Adrenal gland (tissue), 12 donors: Measurements from ENCODE around the gene DCX. TPM values are rescaled to one million over a fixed set of nuclear protein-coding genes. Genes with fewer than 3 reads are reported as not detected.

Experiments
- DNase-seq, 7 donors: peaks; one replicate each; pipeline ENCODE4 v3.0.0-alpha.2; 2019 to 2020
- H3K27ac ChIP-seq, 5 donors: fragments of 200-600 bp; sonication (generic) in 4 of 5; 1 replicate in 3 of 5; 2 replicates in 2 of 5; pipeline versions ENCODE4 v1.5.1 to v1.8.0; 2016 to 2020; ENCODE audit warnings: mild to moderate bottlenecking in 1 of 5
- H3K27me3 ChIP-seq: fragments of 200-600 bp; 2 replicates; pipeline ENCODE4 v1.8.0; 2021
- H3K36me3 ChIP-seq, 2 donors: fragments of 200-600 bp; replicated peaks in 1 of 2; 1 replicate in 1 of 2; 2 replicates in 1 of 2; pipeline versions ENCODE4 v1.5.1 to v1.8.0; 2018 to 2022
- H3K4me1 ChIP-seq, 2 donors: fragments of 200-600 bp; replicated peaks in 1 of 2; 1 replicate in 1 of 2; 2 replicates in 1 of 2; pipeline versions ENCODE4 v1.5.1 to v1.8.0; 2018 to 2021
- H3K4me3 ChIP-seq, 4 donors: fragments of 200-600 bp; sonication (generic) in 3 of 4; one replicate each; pipeline ENCODE4 v1.5.1; 2016 to 2018
- H3K9me3 ChIP-seq, 3 donors: fragments of 200-600 bp; sonication (generic) in 1 of 3; replicated peaks in 1 of 3; 1 replicate in 2 of 3; 2 replicates in 1 of 3; pipeline versions ENCODE4 v1.5.1 to v1.8.0; 2016 to 2021
- CTCF ChIP-seq, 6 experiments: fragments of 450-650 bp in 4 of 6; fragments of 200-600 bp in 2 of 6; sonication (generic) in 1 of 6; IDR thresholded peaks; 1 replicate in 5 of 6; 2 replicates in 1 of 6; pipeline versions ENCODE4 v1.5.1 to v1.8.0; 2016 to 2021; ENCODE audit warnings: antibody characterized with exemption in 6 of 6, mild to moderate bottlenecking in 2 of 6, moderate library complexity in 1 of 6
- POLR2A ChIP-seq, 2 donors: fragments of 450-650 bp; IDR thresholded peaks; one replicate each; pipeline ENCODE4 v1.6.1; 2017; ENCODE audit warnings: antibody characterized with exemption in 2 of 2, mild to moderate bottlenecking in 2 of 2, moderate library complexity in 1 of 2
- WGBS, 4 donors: extraction: QIAGEN DNeasy Blood & Tissue Kit in 2 of 4; methylation state at CpG; one replicate each; pipeline versions ENCODE4 v1.1.5 to v1.1.7; 2013 to 2017; 5-methylcytosine and 5-hydroxymethylcytosine counted together
- intact Hi-C, 2 donors: fragments of 100-400 bp; cut with DNase I; formaldehyde crosslinking; loops; one replicate each; pipeline versions ENCODE4 v1.14.1 to v1.15.0; 2022 to 2023
- polyA plus RNA-seq, 3 donors: library from polyadenylated mRNA; stranded (reverse); fragments of 200-250 nt in 2 of 3; fragments of 350-450 nt in 1 of 3; fragmentation: Illumina TruSeq in 1 of 3; extraction: RNeasy Lipid Tissue Mini Kit (QIAGEN cat#74804) in 1 of 3; gene quantifications; one replicate each; pipeline ENCODE4 v1.2.3, GENCODE V29; 2013 to 2014
- total RNA-seq, 9 donors: library from RNA; depleted of rRNA in 4 of 9; stranded (reverse); fragments of >200 nt in 4 of 9; fragments of 120-200 nt in 1 of 9; fragmentation: NEBNext Ultra II Directional in 1 of 9; extraction: Animal tissue kit (Norgen Biotek cat#: 25700) in 1 of 9; gene quantifications; one replicate each; pipeline versions ENCODE4 v1.1.0 to v1.2.4, GENCODE V29; 2013 to 2023
- donor health status: healthy with polysubstance abuse.
- donor health status: Bipolar disorder and iron deficiency.
- donor health status: DM: yes; HTN: yes; CAD: no.
- donor health status: DM: no; HTN: no; CAD: no.
- donor health status: DM: no; HTN: no; CAD: no.
- donor health status: DM: yes; HTN: yes; CAD: no.

DCX gene
- total and polyA plus RNA-seq, 12 donors = 0.04 to 2.9 (median 0.24) TPM; not detected in 5

GRCh38 chrX:111407948-111408347 is 4.0 kb downstream of the DCX start:
- H3K4me3 ChIP-seq = no peak overlapping the region
- H3K27ac ChIP-seq = no peak overlapping the region
- no peaks in the 10 kb centered on the region for H3K36me3 ChIP-seq
- no peaks in the 10 kb centered on the region for H3K9me3 ChIP-seq
- intact Hi-C loops = no loop called here
- TF ChIP-seq CTCF (IDR thresholded peaks at IDR 0.05) (no peak), POLR2A (IDR thresholded peaks at IDR 0.05) (no peak)
- no peaks in the 10 kb centered on the region for H3K4me1 ChIP-seq
- H3K27me3 ChIP-seq = peaks cover 36% of the 10 kb centered on the region
- DNase-seq = no peak
- 0 to 37% (median 22%) methylated on average over 2 to 3 of the region's 3 CpGs for WGBS, 4 donors

- TF ChIP-seq CTCF (IDR thresholded peaks at IDR 0.05) (no peak), POLR2A (IDR thresholded peaks at IDR 0.05) (no peak)
- 46 to 58% (median 55%) methylated on average over 2 of the region's 2 CpGs for WGBS, 4 donors
Observed at GRCh38 chrX:111402344-111402743, 9.6 kb downstream of the DCX start.

GRCh38 chrX:111395149-111395548 is 16.8 kb downstream of the DCX start:
- Histone ChIP-seq H3K36me3 (no peaks in the 10 kb centered on the region), H3K27me3 (peaks cover 10% of the 10 kb centered on the region), H3K27ac (no peak overlapping the region), H3K9me3 (no peaks in the 10 kb centered on the region), H3K4me1 (no peaks in the 10 kb centered on the region), H3K4me3 (no peak overlapping the region)
- WGBS, 4 donors = 63 to 94% (median 71%) methylated on average over 2 of the region's 2 CpGs
- no peak for DNase-seq
- intact Hi-C loops = no loop called here
- TF ChIP-seq POLR2A (IDR thresholded peaks at IDR 0.05) (no peak), CTCF (IDR thresholded peaks at IDR 0.05) (no peak)

More at GRCh38 chrX:111402344-111402743, 9.6 kb downstream of the DCX start:
- no peaks in the 10 kb centered on the region for H3K4me1 ChIP-seq
- DNase-seq = no peak
- no peak overlapping the region for H3K27ac ChIP-seq
- no peak overlapping the region for H3K4me3 ChIP-seq
- intact Hi-C loops = no loop called here
- no peaks in the 10 kb centered on the region for H3K9me3 ChIP-seq
- peaks cover 9% of the 10 kb centered on the region for H3K27me3 ChIP-seq
- no peaks in the 10 kb centered on the region for H3K36me3 ChIP-seq

- H3K4me3 ChIP-seq = no peak overlapping the region
- H3K27ac ChIP-seq = no peak overlapping the region
- no peaks in the 10 kb centered on the region for H3K36me3 ChIP-seq
- peaks cover 16% of the 10 kb centered on the region for H3K27me3 ChIP-seq
- 18 to 31% (median 20%) methylated on average over 1 of the region's 1 CpG for WGBS, 4 donors
- intact Hi-C loops = no loop called here
- no peaks in the 10 kb centered on the region for H3K9me3 ChIP-seq
- DNase-seq = no peak
- H3K4me1 ChIP-seq = no peaks in the 10 kb centered on the region
- TF ChIP-seq CTCF (IDR thresholded peaks at IDR 0.05) (no peak), POLR2A (IDR thresholded peaks at IDR 0.05) (no peak)
Observed at GRCh38 chrX:111394569-111394968, 17.4 kb downstream of the DCX start.
